HL-60 (cell line): ENCODE measurements around the gene CRIM1.

Experiments used
- DNase-seq, 2 experiments: peaks; one replicate each; pipeline ENCODE4 v3.0.0-alpha.2; 2010 to 2020; ENCODE audit warnings: low read depth in 1 of 2, low spot score in 1 of 2
- H3K27ac ChIP-seq: fragments of 250-450 bp; sonication (Bioruptor Pico); replicated peaks from 2 replicates; pipeline ENCODE4 v1.5.1; 2020; ENCODE audit warnings: mild to moderate bottlenecking, moderate library complexity
- H3K27me3 ChIP-seq: fragments of 250-450 bp; sonication (Bioruptor Pico); 2 replicates; pipeline ENCODE4 v1.5.1; 2021; ENCODE audit warnings: mild to moderate bottlenecking, moderate library complexity; ENCODE audit not compliant: insufficient read depth, poor library complexity, severe bottlenecking
- H3K4me3 ChIP-seq: replicated peaks from 2 replicates; pipeline ENCODE4 v1.5.1; 2011; ENCODE audit warnings: mild to moderate bottlenecking, control low read depth, low read length; ENCODE audit not compliant: insufficient read depth
- GABPA ChIP-seq: IDR thresholded peaks from 2 replicates; pipeline ENCODE4 v1.6.1; 2012; ENCODE audit warnings: low read depth
- POLR2AphosphoS5 ChIP-seq: IDR thresholded peaks from 2 replicates; pipeline ENCODE4 v1.6.1; 2012; ENCODE audit warnings: low read depth
- SPI1 ChIP-seq: IDR thresholded peaks from 2 replicates; pipeline ENCODE4 v1.6.1; 2012; ENCODE audit warnings: low read depth, mild to moderate bottlenecking, borderline replicate concordance
- TF ChIP-seq, protein P1 (sequence below): IDR thresholded peaks from one replicate; pipeline ENCODE4 v1.5.1; 2011; ENCODE audit warnings: low read length, control low read depth, inconsistent platforms; ENCODE audit not compliant: insufficient read depth
- TF ChIP-seq, protein P2 (sequence below): IDR thresholded peaks from 2 replicates; pipeline ENCODE4 v1.6.1; 2012; ENCODE audit warnings: low read depth; ENCODE audit not compliant: insufficient replicate concordance

CRIM1 gene

DNA sequence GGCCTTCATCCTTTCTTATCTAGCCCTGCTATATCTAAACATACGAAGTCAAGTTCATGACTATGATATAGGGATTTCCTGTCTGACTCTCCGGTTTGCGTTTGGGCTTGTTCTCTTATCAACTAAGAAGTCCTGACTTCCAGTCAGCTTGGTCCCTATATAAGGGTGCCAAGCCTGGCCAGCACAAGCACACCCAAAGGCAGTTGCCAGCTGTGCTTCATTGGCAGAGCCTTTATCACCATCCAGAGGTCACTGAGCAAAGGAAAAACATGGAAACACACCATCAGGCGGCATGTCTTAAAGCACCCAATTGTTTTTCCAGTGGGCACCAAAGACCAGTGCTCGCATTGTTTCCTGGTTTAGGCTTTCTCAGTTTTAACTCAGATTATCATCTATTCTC is 169.7 kb downstream of the CRIM1 start:
- no peak overlapping the region for H3K27ac ChIP-seq
- DNase-seq: no peak
- no peaks in the 10 kb centered on the region for H3K27me3 ChIP-seq
- TF ChIP-seq, protein P1, sequence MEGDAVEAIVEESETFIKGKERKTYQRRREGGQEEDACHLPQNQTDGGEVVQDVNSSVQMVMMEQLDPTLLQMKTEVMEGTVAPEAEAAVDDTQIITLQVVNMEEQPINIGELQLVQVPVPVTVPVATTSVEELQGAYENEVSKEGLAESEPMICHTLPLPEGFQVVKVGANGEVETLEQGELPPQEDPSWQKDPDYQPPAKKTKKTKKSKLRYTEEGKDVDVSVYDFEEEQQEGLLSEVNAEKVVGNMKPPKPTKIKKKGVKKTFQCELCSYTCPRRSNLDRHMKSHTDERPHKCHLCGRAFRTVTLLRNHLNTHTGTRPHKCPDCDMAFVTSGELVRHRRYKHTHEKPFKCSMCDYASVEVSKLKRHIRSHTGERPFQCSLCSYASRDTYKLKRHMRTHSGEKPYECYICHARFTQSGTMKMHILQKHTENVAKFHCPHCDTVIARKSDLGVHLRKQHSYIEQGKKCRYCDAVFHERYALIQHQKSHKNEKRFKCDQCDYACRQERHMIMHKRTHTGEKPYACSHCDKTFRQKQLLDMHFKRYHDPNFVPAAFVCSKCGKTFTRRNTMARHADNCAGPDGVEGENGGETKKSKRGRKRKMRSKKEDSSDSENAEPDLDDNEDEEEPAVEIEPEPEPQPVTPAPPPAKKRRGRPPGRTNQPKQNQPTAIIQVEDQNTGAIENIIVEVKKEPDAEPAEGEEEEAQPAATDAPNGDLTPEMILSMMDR: no peak
- TF ChIP-seq POLR2AphosphoS5: no peak
- TF ChIP-seq GABPA: no peak
- TF ChIP-seq, protein P2, sequence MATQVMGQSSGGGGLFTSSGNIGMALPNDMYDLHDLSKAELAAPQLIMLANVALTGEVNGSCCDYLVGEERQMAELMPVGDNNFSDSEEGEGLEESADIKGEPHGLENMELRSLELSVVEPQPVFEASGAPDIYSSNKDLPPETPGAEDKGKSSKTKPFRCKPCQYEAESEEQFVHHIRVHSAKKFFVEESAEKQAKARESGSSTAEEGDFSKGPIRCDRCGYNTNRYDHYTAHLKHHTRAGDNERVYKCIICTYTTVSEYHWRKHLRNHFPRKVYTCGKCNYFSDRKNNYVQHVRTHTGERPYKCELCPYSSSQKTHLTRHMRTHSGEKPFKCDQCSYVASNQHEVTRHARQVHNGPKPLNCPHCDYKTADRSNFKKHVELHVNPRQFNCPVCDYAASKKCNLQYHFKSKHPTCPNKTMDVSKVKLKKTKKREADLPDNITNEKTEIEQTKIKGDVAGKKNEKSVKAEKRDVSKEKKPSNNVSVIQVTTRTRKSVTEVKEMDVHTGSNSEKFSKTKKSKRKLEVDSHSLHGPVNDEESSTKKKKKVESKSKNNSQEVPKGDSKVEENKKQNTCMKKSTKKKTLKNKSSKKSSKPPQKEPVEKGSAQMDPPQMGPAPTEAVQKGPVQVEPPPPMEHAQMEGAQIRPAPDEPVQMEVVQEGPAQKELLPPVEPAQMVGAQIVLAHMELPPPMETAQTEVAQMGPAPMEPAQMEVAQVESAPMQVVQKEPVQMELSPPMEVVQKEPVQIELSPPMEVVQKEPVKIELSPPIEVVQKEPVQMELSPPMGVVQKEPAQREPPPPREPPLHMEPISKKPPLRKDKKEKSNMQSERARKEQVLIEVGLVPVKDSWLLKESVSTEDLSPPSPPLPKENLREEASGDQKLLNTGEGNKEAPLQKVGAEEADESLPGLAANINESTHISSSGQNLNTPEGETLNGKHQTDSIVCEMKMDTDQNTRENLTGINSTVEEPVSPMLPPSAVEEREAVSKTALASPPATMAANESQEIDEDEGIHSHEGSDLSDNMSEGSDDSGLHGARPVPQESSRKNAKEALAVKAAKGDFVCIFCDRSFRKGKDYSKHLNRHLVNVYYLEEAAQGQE: no peak
- TF ChIP-seq SPI1: no peak
- H3K4me3 ChIP-seq: no peak overlapping the region

DNA sequence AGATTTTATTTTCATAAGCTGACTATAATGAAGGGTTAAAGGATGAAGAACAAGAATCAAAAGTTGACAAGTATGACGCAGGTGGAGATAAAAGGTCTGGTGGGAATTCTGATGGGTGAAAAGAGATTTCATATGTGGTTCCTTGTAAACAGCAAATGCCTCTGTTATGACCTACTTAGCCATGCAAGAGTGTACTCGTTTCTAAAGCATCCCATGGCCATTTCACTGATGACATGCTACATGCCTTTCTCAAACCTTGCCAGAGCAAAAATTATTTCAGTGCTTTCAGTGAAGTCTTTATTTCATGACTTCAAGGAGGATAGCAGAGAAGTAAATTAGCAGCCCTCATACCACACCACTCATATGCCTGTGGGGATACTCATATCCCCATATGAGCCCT is 170.6 kb downstream of the CRIM1 start:
- Histone ChIP-seq H3K27ac (no peak overlapping the region), H3K4me3 (no peak overlapping the region), H3K27me3 (no peaks in the 10 kb centered on the region)
- TF ChIP-seq POLR2AphosphoS5: no peak
- TF ChIP-seq GABPA: no peak
- no peak for TF ChIP-seq SPI1
- TF ChIP-seq, protein P1: no peak
- TF ChIP-seq, protein P2: no peak
- no peak for DNase-seq

DNA sequence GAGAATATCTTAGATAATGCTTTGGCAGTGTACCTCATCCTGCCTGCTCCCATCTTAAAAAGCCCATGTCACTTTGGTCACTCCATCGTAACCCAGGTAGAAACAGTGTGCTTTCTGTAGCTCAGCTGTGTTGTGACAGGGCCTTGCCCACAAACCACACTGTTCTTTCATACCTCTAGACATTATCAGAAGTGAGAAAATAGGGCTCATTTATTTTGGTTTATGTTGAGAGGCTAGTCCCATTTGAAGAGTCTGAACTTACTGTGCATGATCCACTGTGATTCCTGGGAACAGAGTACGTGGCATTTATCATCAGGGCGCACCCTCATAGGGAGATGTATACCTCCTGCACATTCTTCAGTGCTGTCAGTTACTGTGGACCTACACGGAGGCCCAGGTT is 172.7 kb downstream of the CRIM1 start:
- H3K27ac ChIP-seq: no peak overlapping the region
- no peak for DNase-seq

More for the DNA sequence above, 172.7 kb downstream of the CRIM1 start:
- TF ChIP-seq POLR2AphosphoS5 (no peak), GABPA (no peak), SPI1 (no peak)
- TF ChIP-seq, protein P1: no peak
- TF ChIP-seq, protein P2: no peak
- Histone ChIP-seq H3K4me3 (no peak overlapping the region), H3K27me3 (no peaks in the 10 kb centered on the region)
